ENCODE data around the gene RUNX1. TPM values are rescaled to one million over a fixed set of nuclear protein-coding genes. Genes with fewer than 3 reads are reported as not detected.

Gene RUNX1
- total and polyA plus RNA-seq, 2 of the 13 experiments (the other 11 are each of a cell fraction or from before 2014, with no cell fraction given) = 5.4 to 6.4 TPM

DNA sequence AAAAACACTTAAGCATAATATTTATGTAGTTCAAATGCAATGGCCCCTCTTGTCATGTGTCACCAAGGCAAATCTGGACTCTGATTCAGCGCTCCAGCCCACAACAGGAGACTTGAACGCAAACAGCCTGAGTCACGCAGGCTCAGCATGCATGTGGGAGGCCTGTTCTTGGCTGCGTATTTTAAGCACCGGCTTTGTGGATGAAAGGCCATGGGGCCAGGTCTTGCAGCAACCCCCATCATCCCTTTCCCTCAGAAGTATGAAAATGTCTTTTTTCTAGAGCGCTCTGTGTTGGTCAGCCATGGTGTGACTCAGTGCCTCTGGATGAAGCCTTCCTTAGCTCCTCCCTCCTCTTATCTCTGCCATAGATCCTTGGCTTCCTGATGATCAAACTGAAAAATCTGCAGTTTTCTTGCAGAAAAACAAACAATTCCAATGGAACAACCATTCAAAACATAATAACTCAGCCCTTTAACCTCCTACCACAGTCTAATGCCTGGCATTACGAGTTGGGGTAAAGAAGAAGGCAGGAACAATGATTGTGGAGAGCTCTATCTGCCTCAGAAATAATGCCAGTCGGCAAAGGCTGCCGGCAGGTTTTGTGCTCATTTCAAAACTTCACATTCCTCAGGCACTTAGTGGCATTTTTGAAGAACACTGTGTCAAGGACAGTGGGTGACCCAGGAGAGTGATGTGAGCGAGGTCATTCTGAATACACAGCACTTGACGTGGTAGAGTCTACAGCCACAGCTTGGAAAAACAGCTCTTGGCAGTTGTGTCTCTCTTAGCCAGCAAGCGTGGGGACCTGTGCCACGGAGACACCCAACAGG is 212.8 kb downstream of the RUNX1 start (continued):
- TF ChIP-seq CENPT (CRISPR knock-in tag; IDR thresholded peaks at IDR 0.05; ENCODE audit: low read depth) = no peak
- no peak for TF ChIP-seq ZNF30 (CRISPR knock-in tag; IDR thresholded peaks at IDR 0.05)
- TF ChIP-seq PAWR (CRISPR knock-in tag; IDR thresholded peaks at IDR 0.05; ENCODE audit: borderline replicate concordance) = no peak
- TF ChIP-seq SP2 (CRISPR knock-in tag; IDR thresholded peaks at IDR 0.05) = no peak
- TF ChIP-seq, protein P1, sequence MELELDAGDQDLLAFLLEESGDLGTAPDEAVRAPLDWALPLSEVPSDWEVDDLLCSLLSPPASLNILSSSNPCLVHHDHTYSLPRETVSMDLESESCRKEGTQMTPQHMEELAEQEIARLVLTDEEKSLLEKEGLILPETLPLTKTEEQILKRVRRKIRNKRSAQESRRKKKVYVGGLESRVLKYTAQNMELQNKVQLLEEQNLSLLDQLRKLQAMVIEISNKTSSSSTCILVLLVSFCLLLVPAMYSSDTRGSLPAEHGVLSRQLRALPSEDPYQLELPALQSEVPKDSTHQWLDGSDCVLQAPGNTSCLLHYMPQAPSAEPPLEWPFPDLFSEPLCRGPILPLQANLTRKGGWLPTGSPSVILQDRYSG (CRISPR knock-in tag; IDR thresholded peaks at IDR 0.05) = no peak
- TF ChIP-seq, protein P2, sequence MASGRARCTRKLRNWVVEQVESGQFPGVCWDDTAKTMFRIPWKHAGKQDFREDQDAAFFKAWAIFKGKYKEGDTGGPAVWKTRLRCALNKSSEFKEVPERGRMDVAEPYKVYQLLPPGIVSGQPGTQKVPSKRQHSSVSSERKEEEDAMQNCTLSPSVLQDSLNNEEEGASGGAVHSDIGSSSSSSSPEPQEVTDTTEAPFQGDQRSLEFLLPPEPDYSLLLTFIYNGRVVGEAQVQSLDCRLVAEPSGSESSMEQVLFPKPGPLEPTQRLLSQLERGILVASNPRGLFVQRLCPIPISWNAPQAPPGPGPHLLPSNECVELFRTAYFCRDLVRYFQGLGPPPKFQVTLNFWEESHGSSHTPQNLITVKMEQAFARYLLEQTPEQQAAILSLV (CRISPR knock-in tag; IDR thresholded peaks at IDR 0.05; ENCODE audit: borderline replicate concordance) = no peak
- TF ChIP-seq ZNF552 (CRISPR knock-in tag; IDR thresholded peaks at IDR 0.05; ENCODE audit: borderline replicate concordance) = no peak
- TF ChIP-seq KDM1A (CRISPR knock-in tag; IDR thresholded peaks at IDR 0.05) = no peak; the same call in 1 of the 2 replicates
- TF ChIP-seq PHF21A (CRISPR knock-in tag; IDR thresholded peaks at IDR 0.05) = peak; percentile 77; the same call in 1 of the 2 replicates
- TF ChIP-seq, protein P3, sequence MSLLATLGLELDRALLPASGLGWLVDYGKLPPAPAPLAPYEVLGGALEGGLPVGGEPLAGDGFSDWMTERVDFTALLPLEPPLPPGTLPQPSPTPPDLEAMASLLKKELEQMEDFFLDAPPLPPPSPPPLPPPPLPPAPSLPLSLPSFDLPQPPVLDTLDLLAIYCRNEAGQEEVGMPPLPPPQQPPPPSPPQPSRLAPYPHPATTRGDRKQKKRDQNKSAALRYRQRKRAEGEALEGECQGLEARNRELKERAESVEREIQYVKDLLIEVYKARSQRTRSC (CRISPR knock-in tag; IDR thresholded peaks at IDR 0.05; ENCODE audit: low read depth) = no peak
- no peak for TF ChIP-seq ZNF614 (CRISPR knock-in tag; IDR thresholded peaks at IDR 0.05; ENCODE audit: borderline replicate concordance)
- no peak for TF ChIP-seq ZNF598 (CRISPR knock-in tag; IDR thresholded peaks at IDR 0.05; ENCODE audit: borderline replicate concordance)
- no peak for TF ChIP-seq NKX3-1 (CRISPR knock-in tag; IDR thresholded peaks at IDR 0.05)
- TF ChIP-seq RBM22 (optimal IDR thresholded peaks at IDR 0.05; ENCODE audit: low read length) = no peak
- peak; percentile 39 for TF ChIP-seq DPF2 (CRISPR knock-in tag; IDR thresholded peaks at IDR 0.05; ENCODE audit: borderline replicate concordance, low read depth)
- TF ChIP-seq, protein P4, sequence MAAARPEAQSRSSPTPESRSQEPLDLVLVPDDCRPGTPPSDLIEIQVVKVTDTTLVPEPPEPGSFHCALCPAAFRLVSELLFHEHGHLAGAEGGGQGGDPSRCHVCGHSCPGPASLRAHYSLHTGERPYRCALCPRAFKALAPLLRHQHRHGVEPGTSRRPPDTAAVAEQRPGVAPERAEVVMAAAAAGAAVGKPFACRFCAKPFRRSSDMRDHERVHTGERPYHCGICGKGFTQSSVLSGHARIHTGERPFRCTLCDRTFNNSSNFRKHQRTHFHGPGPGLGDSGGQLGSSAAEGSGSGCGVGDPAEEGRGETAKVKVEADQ (CRISPR knock-in tag; IDR thresholded peaks at IDR 0.05; ENCODE audit: borderline replicate concordance) = no peak
- TF ChIP-seq NONO (IDR thresholded peaks at IDR 0.05) = no peak
- no peak for TF ChIP-seq NONO (CRISPR knock-in tag; conservative IDR thresholded peaks at IDR 0.05)
- peak; percentile 32; the same call in 1 of the 2 replicates for TF ChIP-seq AHR (CRISPR knock-in tag; IDR thresholded peaks at IDR 0.05)
- no peak for TF ChIP-seq ZNF235 (CRISPR knock-in tag; IDR thresholded peaks at IDR 0.05; ENCODE audit: borderline replicate concordance)
- no peak for TF ChIP-seq ZNF775 (CRISPR knock-in tag; IDR thresholded peaks at IDR 0.05; ENCODE audit: borderline replicate concordance)
- TF ChIP-seq, protein P5, sequence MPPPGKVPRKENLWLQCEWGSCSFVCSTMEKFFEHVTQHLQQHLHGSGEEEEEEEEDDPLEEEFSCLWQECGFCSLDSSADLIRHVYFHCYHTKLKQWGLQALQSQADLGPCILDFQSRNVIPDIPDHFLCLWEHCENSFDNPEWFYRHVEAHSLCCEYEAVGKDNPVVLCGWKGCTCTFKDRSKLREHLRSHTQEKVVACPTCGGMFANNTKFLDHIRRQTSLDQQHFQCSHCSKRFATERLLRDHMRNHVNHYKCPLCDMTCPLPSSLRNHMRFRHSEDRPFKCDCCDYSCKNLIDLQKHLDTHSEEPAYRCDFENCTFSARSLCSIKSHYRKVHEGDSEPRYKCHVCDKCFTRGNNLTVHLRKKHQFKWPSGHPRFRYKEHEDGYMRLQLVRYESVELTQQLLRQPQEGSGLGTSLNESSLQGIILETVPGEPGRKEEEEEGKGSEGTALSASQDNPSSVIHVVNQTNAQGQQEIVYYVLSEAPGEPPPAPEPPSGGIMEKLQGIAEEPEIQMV (CRISPR knock-in tag; IDR thresholded peaks at IDR 0.05; ENCODE audit: low read depth) = no peak
- no peak for TF ChIP-seq NBN (conservative IDR thresholded peaks at IDR 0.05)
- TF ChIP-seq ZNF496 (CRISPR knock-in tag; IDR thresholded peaks at IDR 0.05; ENCODE audit: insufficient replicate concordance) = no peak
- TF ChIP-seq SPEN (CRISPR knock-in tag; IDR thresholded peaks at IDR 0.05; ENCODE audit: low read depth) = no peak
- no peak for TF ChIP-seq ZNF264 (CRISPR knock-in tag; IDR thresholded peaks at IDR 0.05)

Data from HepG2 (cell line).